Measurements from ENCODE around the gene MACO1. TPM values are rescaled to one million over a fixed set of nuclear protein-coding genes. Genes with fewer than 3 reads are reported as not detected.
"Not testable (repeated sequence)": the region's sequence is repeated elsewhere in the genome, so short reads cannot be mapped to it uniquely, and the experiment has no call there.

The MACO1 gene
- total and polyA plus RNA-seq, 7 donors, result 2.4 to 20.2 (median 11.8) TPM

GRCh38 chr1:25437672-25438071 is 7.0 kb downstream of the MACO1 start:
- Histone ChIP-seq H3K4me1 (peaks cover 0 to 61% (median 50%) of the 10 kb centered on the region in 4 donors), H3K36me3 (peaks cover 0 to 6% (median 0%) of the 10 kb centered on the region in 4 donors), H3K27ac (no peak overlapping the region), H3K4me3 (no peak overlapping the region), H3K9me3 (no peaks in the 10 kb centered on the region), H3K27me3 (no peaks in the 10 kb centered on the region)
- WGBS, 2 donors, result 96 to 97% methylated on average over 8 of the region's 8 CpGs
- TF ChIP-seq EP300 (IDR thresholded peaks at IDR 0.05), result no peak
- TF ChIP-seq POLR2A (IDR thresholded peaks at IDR 0.05), result no peak
- TF ChIP-seq CTCF (IDR thresholded peaks at IDR 0.05), result no peak
- no peak for TF ChIP-seq POLR2AphosphoS5 (IDR thresholded peaks at IDR 0.05)
- no peak for DNase-seq
- intact Hi-C loops (cut with DNase I), result no loop called here

GRCh38 chr1:25439287-25439686 is 8.6 kb downstream of the MACO1 start:
- Histone ChIP-seq H3K9me3 (no peaks in the 10 kb centered on the region), H3K4me1 (peaks cover 0 to 45% (median 36%) of the 10 kb centered on the region in 4 donors), H3K4me3 (no peak overlapping the region), H3K36me3 (peaks cover 0 to 6% (median 0%) of the 10 kb centered on the region in 4 donors), H3K27me3 (no peaks in the 10 kb centered on the region), H3K27ac (no peak overlapping the region)
- TF ChIP-seq POLR2A (IDR thresholded peaks at IDR 0.05), result no peak
- TF ChIP-seq EP300 (IDR thresholded peaks at IDR 0.05), result no peak
- no peak for TF ChIP-seq CTCF (IDR thresholded peaks at IDR 0.05)
- no peak for TF ChIP-seq POLR2AphosphoS5 (IDR thresholded peaks at IDR 0.05)
- DNase-seq, result no peak
- 98% methylated on average over 6 of the region's 6 CpGs for WGBS, 2 donors
- intact Hi-C loops (cut with DNase I), result no loop called here

- Histone ChIP-seq H3K4me3 (no peak overlapping the region), H3K27ac (no peak overlapping the region), H3K9me3 (no peaks in the 10 kb centered on the region), H3K36me3 (peaks cover 0 to 6% (median 1%) of the 10 kb centered on the region in 4 donors), H3K4me1 (peaks cover 0 to 23% (median 10%) of the 10 kb centered on the region in 4 donors), H3K27me3 (no peaks in the 10 kb centered on the region)
- TF ChIP-seq POLR2A (IDR thresholded peaks at IDR 0.05), result no peak
- TF ChIP-seq EP300 (IDR thresholded peaks at IDR 0.05), result no peak
- no peak for TF ChIP-seq POLR2AphosphoS5 (IDR thresholded peaks at IDR 0.05)
- no peak for TF ChIP-seq CTCF (IDR thresholded peaks at IDR 0.05)
- no peak for DNase-seq
- 81 to 85% methylated on average over 1 of the region's 1 CpG for WGBS, 2 donors
- intact Hi-C loops (cut with DNase I), result no loop called here
These were observed 11.5 kb downstream of the MACO1 start for GRCh38 chr1:25442178-25442577.

- H3K27me3 ChIP-seq, result no peaks in the 10 kb centered on the region
- no peak overlapping the region for H3K27ac ChIP-seq
- no peak for DNase-seq
- 84 to 85% methylated on average over 4 of the region's 4 CpGs for WGBS, 2 donors
- no peak overlapping the region for H3K4me3 ChIP-seq
- H3K9me3 ChIP-seq, result no peaks in the 10 kb centered on the region
- intact Hi-C loops (cut with DNase I), result no loop called here
- peaks cover 0 to 21% (median 7%) of the 10 kb centered on the region in 4 donors for H3K4me1 ChIP-seq
- peaks cover 0 to 13% (median 4%) of the 10 kb centered on the region in 4 donors for H3K36me3 ChIP-seq
- TF ChIP-seq EP300 (IDR thresholded peaks at IDR 0.05) (no peak), POLR2A (IDR thresholded peaks at IDR 0.05) (no peak), POLR2AphosphoS5 (IDR thresholded peaks at IDR 0.05) (no peak), CTCF (IDR thresholded peaks at IDR 0.05) (no peak)
These were observed 12.5 kb downstream of the MACO1 start for GRCh38 chr1:25443030-25443699.

GRCh38 chr1:25444604-25445003 is 13.9 kb downstream of the MACO1 start:
- H3K4me1 ChIP-seq, result peaks cover 0 to 21% (median 7%) of the 10 kb centered on the region in 4 donors
- H3K9me3 ChIP-seq; H3K27ac ChIP-seq; H3K27me3 ChIP-seq; H3K4me3 ChIP-seq; DNase-seq; intact Hi-C loops (cut with DNase I): not testable (repeated sequence)
- WGBS, 2 donors, result 78 to 90% methylated on average over 5 of the region's 5 CpGs
- peaks cover 0 to 26% (median 4%) of the 10 kb centered on the region in 4 donors for H3K36me3 ChIP-seq
